Epithelial cell of proximal tubule (primary cell): ENCODE data around the gene KATNAL1. TPM values are rescaled to one million over a fixed set of nuclear protein-coding genes. Genes with fewer than 3 reads are reported as not detected.
A peak's percentile ranks its signal among the peaks of the same experiment; 100 is the strongest.

ENCODE experiments used
- DNase-seq: peaks from one replicate; pipeline ENCODE4 v3.0.0-alpha.2; 2011; ENCODE audit warnings: low read depth
- H3K4me3 ChIP-seq: 2 replicates; pipeline ENCODE4 v1.5.1; 2011; ENCODE audit warnings: low read depth, mild to moderate bottlenecking, low read length
- CTCF ChIP-seq: conservative IDR thresholded peaks from 2 replicates; pipeline ENCODE4 v1.5.1; 2012; ENCODE audit warnings: low read depth, mild to moderate bottlenecking, low read length
- total RNA-seq: library from RNA; depleted of rRNA; stranded (reverse); fragments of >200 nt; gene quantifications from 2 replicates; pipeline ENCODE4 v1.2.3, GENCODE V29; 2015

The KATNAL1 gene
- total RNA-seq, 1 donor from 2014 or later, result 14.5 TPM

GRCh38 chr13:30352121-30352520, 44.8 kb upstream of the KATNAL1 start:
- H3K4me3 ChIP-seq, result no peak overlapping the region
- DNase-seq, result no peak
- no peak for TF ChIP-seq CTCF

GRCh38 chr13:30346789-30347167, 39.4 kb upstream of the KATNAL1 start:
- DNase-seq, result no peak
- no peak for TF ChIP-seq CTCF
- H3K4me3 ChIP-seq, result no peak overlapping the region

GRCh38 chr13:30346153-30346788, 38.9 kb upstream of the KATNAL1 start:
- no peak for TF ChIP-seq CTCF
- H3K4me3 ChIP-seq, result no peak overlapping the region
- DNase-seq, result no peak

- DNase-seq, result no peak
- H3K4me3 ChIP-seq, result no peak overlapping the region
- no peak for TF ChIP-seq CTCF
Measured at GRCh38 chr13:30345426-30346100, 38.2 kb upstream of the KATNAL1 start.

- no peak overlapping the region for H3K4me3 ChIP-seq
- DNase-seq, result peak; percentile 52
- no peak for TF ChIP-seq CTCF
Measured at GRCh38 chr13:30341815-30342570, 34.6 kb upstream of the KATNAL1 start.

- TF ChIP-seq CTCF, result no peak
- peak; percentile 31 for DNase-seq
- H3K4me3 ChIP-seq, result no peak overlapping the region
Measured at GRCh38 chr13:30340331-30341250, 33.2 kb upstream of the KATNAL1 start.
